ENCODE data around the gene SAMD11. TPM values are rescaled to one million over a fixed set of nuclear protein-coding genes. Genes with fewer than 3 reads are reported as not detected.

Gene SAMD11
- total and polyA plus RNA-seq, 2 donors (not counting 1 experiment from before 2014, with no cell fraction given): not detected

DNA sequence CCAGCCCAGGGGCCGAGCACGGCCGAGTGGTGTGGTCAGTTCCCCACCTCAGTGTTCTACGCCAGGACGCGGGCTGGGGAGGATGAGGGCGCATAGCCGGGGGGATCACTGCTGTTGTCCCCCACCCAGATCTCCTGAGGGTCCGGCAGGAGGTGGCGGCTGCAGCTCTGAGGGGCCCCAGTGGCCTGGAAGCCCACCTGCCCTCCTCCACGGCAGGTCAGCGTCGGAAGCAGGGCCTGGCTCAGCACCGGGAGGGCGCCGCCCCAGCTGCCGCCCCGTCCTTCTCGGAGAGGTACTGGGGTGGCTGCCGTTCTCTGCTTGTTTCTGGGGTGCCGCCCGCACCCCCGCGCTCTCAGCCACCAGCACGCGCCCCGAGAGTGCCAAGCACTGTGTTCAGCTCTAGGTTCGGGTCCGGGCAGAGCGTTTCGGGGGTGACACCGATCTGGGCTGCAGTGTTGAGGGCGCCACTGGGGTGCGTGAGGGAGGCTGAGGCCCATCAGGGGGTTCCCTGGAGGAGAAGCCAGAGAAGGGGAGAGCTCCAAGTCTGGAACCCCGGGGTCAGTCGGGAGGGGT lies 17.4 kb downstream of the SAMD11 start:
- no peak overlapping the region for H3K27ac ChIP-seq (ENCODE audit: low read length in 2 of 2)
- Mint-ChIP-seq H3K27me3 (peaks cover 22% of the 10 kb centered on the region), H3K9me3 (ENCODE audit: insufficient read depth) (no peaks in the 10 kb centered on the region), H3K4me3 (peak overlapping the region; percentile 86), H3K27ac (no peak overlapping the region), H3K4me1 (peaks cover 14% of the 10 kb centered on the region)
- POLR2A ChIA-PET: interaction anchor here (0.9 kb wide), 1 partner anchor 18 kb away, joined by 6 read pairs; the partner anchor contains the start of gene NOC2L
- peak overlapping the region; percentile 62 for H3K9ac ChIP-seq (ENCODE audit: low read length)
- TF ChIP-seq EZH2 (IDR thresholded peaks at IDR 0.05; ENCODE audit: borderline replicate concordance, insufficient read depth, low read depth, low read length, poor library complexity, severe bottlenecking): no peak
- TF ChIP-seq, protein P1, sequence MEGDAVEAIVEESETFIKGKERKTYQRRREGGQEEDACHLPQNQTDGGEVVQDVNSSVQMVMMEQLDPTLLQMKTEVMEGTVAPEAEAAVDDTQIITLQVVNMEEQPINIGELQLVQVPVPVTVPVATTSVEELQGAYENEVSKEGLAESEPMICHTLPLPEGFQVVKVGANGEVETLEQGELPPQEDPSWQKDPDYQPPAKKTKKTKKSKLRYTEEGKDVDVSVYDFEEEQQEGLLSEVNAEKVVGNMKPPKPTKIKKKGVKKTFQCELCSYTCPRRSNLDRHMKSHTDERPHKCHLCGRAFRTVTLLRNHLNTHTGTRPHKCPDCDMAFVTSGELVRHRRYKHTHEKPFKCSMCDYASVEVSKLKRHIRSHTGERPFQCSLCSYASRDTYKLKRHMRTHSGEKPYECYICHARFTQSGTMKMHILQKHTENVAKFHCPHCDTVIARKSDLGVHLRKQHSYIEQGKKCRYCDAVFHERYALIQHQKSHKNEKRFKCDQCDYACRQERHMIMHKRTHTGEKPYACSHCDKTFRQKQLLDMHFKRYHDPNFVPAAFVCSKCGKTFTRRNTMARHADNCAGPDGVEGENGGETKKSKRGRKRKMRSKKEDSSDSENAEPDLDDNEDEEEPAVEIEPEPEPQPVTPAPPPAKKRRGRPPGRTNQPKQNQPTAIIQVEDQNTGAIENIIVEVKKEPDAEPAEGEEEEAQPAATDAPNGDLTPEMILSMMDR (IDR thresholded peaks at IDR 0.05): no peak
- peaks cover 0 to 5% (median 0%) of the 10 kb centered on the region in 3 donors for H3K9me3 ChIP-seq (ENCODE audit: control extremely low read depth in 1 of 3, control insufficient read depth in 2 of 3, insufficient read depth in 1 of 3, low read length in 2 of 3)
- H3K36me3 ChIP-seq (replicated peaks in 1 of 2; ENCODE audit: control extremely low read depth in 1 of 2, control insufficient read depth in 1 of 2, extremely low read depth in 1 of 2, insufficient read depth in 2 of 2, low read length in 1 of 2): peaks cover 0 to 10% of the 10 kb centered on the region in 2 experiments
- no peaks in the 10 kb centered on the region for H3K79me2 ChIP-seq (ENCODE audit: control insufficient read depth, insufficient read depth, low read length)
- intact Hi-C loops (cut with micrococcal nuclease): no loop called here
- ATAC-seq (ENCODE audit: low read depth) (peak; percentile 7), DNase-seq (peak; percentile 55)
- 2% methylated on average over 36 of the region's 36 CpGs for WGBS (ENCODE audit: insufficient coverage)
- peaks cover 30 to 31% of the 10 kb centered on the region in 2 donors for H3K4me1 ChIP-seq (ENCODE audit: control insufficient read depth in 2 of 2, insufficient read depth in 2 of 2, low read length in 2 of 2)
- peak overlapping the region; percentile 90 for H3K4me2 ChIP-seq (replicated peaks; ENCODE audit: low read depth, low read length, poor library complexity, severe bottlenecking)
- H2AFZ ChIP-seq (ENCODE audit: insufficient read depth, low read depth, low read length, poor library complexity, severe bottlenecking): peak overlapping the region; percentile 33
- CTCF ChIA-PET: interaction anchor here (1.7 kb wide), 1 partner anchor 72 kb away, joined by 6 read pairs; no protein-coding TSS in a partner anchor
- H4K20me1 ChIP-seq (ENCODE audit: control insufficient read depth, insufficient read depth, low read length, poor library complexity, severe bottlenecking): peaks cover 7% of the 10 kb centered on the region
- H3K27me3 ChIP-seq (replicated peaks in 1 of 4; ENCODE audit: control extremely low read depth in 1 of 4, control insufficient read depth in 3 of 4, insufficient read depth in 4 of 4, low read length in 3 of 4): peaks cover 0 to 57% (median 22%) of the 10 kb centered on the region in 4 experiments
- peak overlapping the region in 3 of 5 experiments; percentile 34 to 56 (median 47) for H3K4me3 ChIP-seq (ENCODE audit: control extremely low read depth in 1 of 5, extremely low read depth in 1 of 5, insufficient read depth in 1 of 5, low read depth in 2 of 5, low read length in 4 of 5)
